ENCODE data around the gene APOLD1. TPM values are rescaled to one million over a fixed set of nuclear protein-coding genes. Genes with fewer than 3 reads are reported as not detected.
"Not testable (repeated sequence)": the region's sequence is repeated elsewhere in the genome, so short reads cannot be mapped to it uniquely, and the experiment has no call there.

Gene APOLD1
- total and polyA plus RNA-seq, 2 experiments from 2014 or later, result 4.0 to 14.2 TPM

GRCh38 chr12:12804432-12804886, 19.0 kb downstream of the APOLD1 start:
- Histone ChIP-seq H3K9me3 (ENCODE audit: low read depth) (no peaks in the 10 kb centered on the region), H3K4me3 (no peak overlapping the region), H3K36me3 (no peaks in the 10 kb centered on the region), H3K27ac (no peak overlapping the region), H3K27me3 (no peaks in the 10 kb centered on the region), H3K4me1 (ENCODE audit: low read depth) (peaks cover 6% of the 10 kb centered on the region)
- TF ChIP-seq CTCF (IDR thresholded peaks at IDR 0.05; ENCODE audit: low read depth, low read length), result no peak
- no peak for DNase-seq (ENCODE audit: low read depth in 1 of 2, low spot score in 1 of 2)

DNA sequence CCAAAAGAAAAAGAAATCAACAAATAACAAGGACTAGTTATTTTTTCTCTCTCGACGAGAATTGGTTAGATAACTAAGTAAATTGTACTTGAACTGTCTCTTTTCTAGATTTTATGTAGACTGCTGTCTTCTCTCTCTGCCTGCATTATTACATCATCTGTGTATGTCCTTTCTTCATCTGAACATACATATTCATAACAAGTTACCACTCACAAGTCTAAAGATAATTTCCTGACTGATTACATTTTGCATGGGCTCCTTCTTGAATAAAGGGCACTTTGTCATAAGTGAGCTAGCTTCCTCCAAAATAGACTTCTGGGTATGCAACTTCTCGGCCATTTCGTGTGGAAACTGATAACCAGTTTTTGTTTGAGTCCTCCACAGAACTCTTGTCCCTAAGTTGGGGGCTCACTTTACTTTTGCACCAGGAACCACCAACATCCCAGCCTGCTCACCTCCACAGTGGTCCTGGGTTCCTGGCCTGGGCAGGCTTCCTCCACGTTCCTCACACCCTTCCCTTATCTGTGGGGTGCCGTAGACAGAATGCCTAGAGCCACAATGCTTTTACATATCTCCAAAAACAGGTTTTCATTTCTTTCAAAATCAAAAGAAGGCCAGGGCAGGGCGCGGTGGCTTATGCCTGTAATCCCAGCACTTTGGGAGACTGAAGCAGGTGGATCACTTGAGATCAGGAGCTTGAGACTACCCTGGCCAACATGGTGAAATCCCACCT, 21.5 kb downstream of the APOLD1 start:
- Histone ChIP-seq H3K27ac (no peak overlapping the region), H3K36me3 (no peaks in the 10 kb centered on the region), H3K9me3 (ENCODE audit: low read depth) (no peaks in the 10 kb centered on the region), H3K4me3 (no peak overlapping the region), H3K4me1 (ENCODE audit: low read depth) (peaks cover 13% of the 10 kb centered on the region), H3K27me3 (no peaks in the 10 kb centered on the region)
- DNase-seq (ENCODE audit: low read depth in 1 of 2, low spot score in 1 of 2), result no peak
- TF ChIP-seq CTCF (IDR thresholded peaks at IDR 0.05; ENCODE audit: low read depth, low read length), result no peak

DNA sequence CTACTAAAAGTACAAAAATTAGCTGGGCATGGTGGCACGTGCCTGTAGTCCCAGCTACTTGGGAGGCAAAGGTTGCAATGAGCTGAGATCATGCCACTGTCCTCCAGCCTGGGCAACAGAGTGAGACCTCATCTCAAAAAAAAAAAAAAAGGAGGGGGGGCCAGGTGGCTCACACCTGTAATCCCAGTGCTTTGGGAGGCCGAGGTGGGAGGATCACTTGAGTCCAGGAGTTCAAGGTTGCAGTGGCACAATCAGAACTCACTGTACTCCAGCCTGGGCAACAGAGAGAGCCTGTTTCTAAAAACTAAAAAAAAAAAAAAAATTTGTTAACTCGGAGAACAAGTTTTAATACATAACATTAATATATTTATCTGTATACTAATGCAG, 22.1 kb downstream of the APOLD1 start:
- not testable (repeated sequence) for H3K27me3 ChIP-seq; DNase-seq (ENCODE audit: low read depth in 1 of 2, low spot score in 1 of 2); H3K36me3 ChIP-seq; H3K27ac ChIP-seq; H3K4me3 ChIP-seq; H3K9me3 ChIP-seq (ENCODE audit: low read depth)
- peaks cover 13% of the 10 kb centered on the region for H3K4me1 ChIP-seq (ENCODE audit: low read depth)

- Histone ChIP-seq H3K27me3 (no peaks in the 10 kb centered on the region), H3K36me3 (no peaks in the 10 kb centered on the region), H3K27ac (no peak overlapping the region), H3K9me3 (ENCODE audit: low read depth) (no peaks in the 10 kb centered on the region), H3K4me1 (ENCODE audit: low read depth) (peaks cover 13% of the 10 kb centered on the region), H3K4me3 (no peak overlapping the region)
- no peak for DNase-seq (ENCODE audit: low read depth in 1 of 2, low spot score in 1 of 2)
- no peak for TF ChIP-seq CTCF (IDR thresholded peaks at IDR 0.05; ENCODE audit: low read depth, low read length)
Observed at GRCh38 chr12:12807970-12808702, 22.7 kb downstream of the APOLD1 start.

- peaks cover 9% of the 10 kb centered on the region for H3K36me3 ChIP-seq
- H3K27me3 ChIP-seq, result no peaks in the 10 kb centered on the region
- H3K4me3 ChIP-seq, result no peak overlapping the region
- no peak for DNase-seq (ENCODE audit: low read depth in 1 of 2, low spot score in 1 of 2)
- peaks cover 19% of the 10 kb centered on the region for H3K4me1 ChIP-seq (ENCODE audit: low read depth)
- TF ChIP-seq CTCF (IDR thresholded peaks at IDR 0.05; ENCODE audit: low read depth, low read length), result no peak
- no peaks in the 10 kb centered on the region for H3K9me3 ChIP-seq (ENCODE audit: low read depth)
- H3K27ac ChIP-seq, result no peak overlapping the region
Observed at GRCh38 chr12:12810553-12811021, 25.1 kb downstream of the APOLD1 start.

DNA sequence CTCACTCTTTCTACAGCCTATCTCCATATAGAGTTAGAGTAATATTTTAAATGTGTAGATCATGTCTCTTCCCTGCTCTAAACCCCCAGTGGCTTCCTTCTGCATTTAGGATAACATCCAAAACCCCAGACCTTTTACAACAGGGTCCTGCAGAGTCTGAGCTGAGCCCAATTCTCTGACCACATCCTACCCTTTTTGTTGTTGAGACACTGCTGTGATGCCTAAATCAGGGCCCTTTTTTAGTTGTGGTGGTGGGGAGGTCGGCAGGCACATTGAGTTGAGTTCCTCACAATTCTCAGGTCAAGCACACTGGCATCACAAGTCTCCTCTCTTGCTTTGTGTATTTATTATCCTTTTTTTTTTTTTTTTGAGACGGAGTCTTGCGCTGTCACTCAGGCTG, 25.9 kb downstream of the APOLD1 start:
- H3K4me1 ChIP-seq (ENCODE audit: low read depth), result peaks cover 19% of the 10 kb centered on the region
- H3K27me3 ChIP-seq, result no peaks in the 10 kb centered on the region
- H3K4me3 ChIP-seq, result no peak overlapping the region
- TF ChIP-seq CTCF (IDR thresholded peaks at IDR 0.05; ENCODE audit: low read depth, low read length), result no peak
- H3K9me3 ChIP-seq (ENCODE audit: low read depth), result no peaks in the 10 kb centered on the region
- H3K36me3 ChIP-seq, result peaks cover 12% of the 10 kb centered on the region
- no peak for DNase-seq (ENCODE audit: low read depth in 1 of 2, low spot score in 1 of 2)
- no peak overlapping the region for H3K27ac ChIP-seq

Data from cardiac muscle cell (in vitro differentiated cells and primary cell).